Stimulated activated CD8-positive, alpha-beta memory T cell treated with anti-CD3 and anti-CD28 coated beads, Interleukin-15, amount 100 ng/mL, for 48 hours (primary cell): ENCODE results near the gene AMZ2.
"Not testable (repeated sequence)": the region's sequence is repeated elsewhere in the genome, so short reads cannot be mapped to it uniquely, and the experiment has no call there.

ENCODE experiments used
- DNase-seq, 2 donors: peaks; one replicate each; pipeline ENCODE4 v3.0.0-alpha.2; 2020; ENCODE audit warnings: low read depth in 2 of 2

AMZ2 gene

GRCh38 chr17:68249354-68249765 lies 1.5 kb downstream of the AMZ2 start:
- no peak for DNase-seq

- DNase-seq, result not testable (repeated sequence)
Measured at GRCh38 chr17:68253426-68253825, 5.6 kb downstream of the AMZ2 start.

- DNase-seq, result no peak
Measured at GRCh38 chr17:68255151-68255550, 7.3 kb downstream of the AMZ2 start.

- DNase-seq, result no peak
Measured at GRCh38 chr17:68255731-68256538, 8.1 kb downstream of the AMZ2 start.

- not testable (repeated sequence) for DNase-seq
Measured at GRCh38 chr17:68256701-68257100, 8.9 kb downstream of the AMZ2 start.

- no peak for DNase-seq
Measured at GRCh38 chr17:68257934-68258333, 10.1 kb downstream of the AMZ2 start.

- DNase-seq, result peak; percentile 60 to 81
Measured at GRCh38 chr17:68258890-68259647, 11.2 kb downstream of the AMZ2 start.

GRCh38 chr17:68259648-68259951 lies 11.8 kb downstream of the AMZ2 start:
- not testable (repeated sequence) for DNase-seq

GRCh38 chr17:68260051-68260762 lies 12.4 kb downstream of the AMZ2 start:
- DNase-seq, result no peak

GRCh38 chr17:68262467-68262866 lies 14.6 kb downstream of the AMZ2 start:
- DNase-seq, result not testable (repeated sequence)

GRCh38 chr17:68263101-68263681 lies 15.3 kb downstream of the AMZ2 start:
- not testable (repeated sequence) for DNase-seq

GRCh38 chr17:68265833-68266232 lies 18.0 kb downstream of the AMZ2 start:
- not testable (repeated sequence) for DNase-seq

- DNase-seq, result no peak
Measured at GRCh38 chr17:68273722-68274121, 25.9 kb downstream of the AMZ2 start.

- DNase-seq, result not testable (repeated sequence)
Measured at GRCh38 chr17:68276339-68276738, 28.5 kb downstream of the AMZ2 start.

- no peak for DNase-seq
Measured at GRCh38 chr17:68277807-68278206, 30.0 kb downstream of the AMZ2 start.

GRCh38 chr17:68281965-68282364 lies 34.1 kb downstream of the AMZ2 start:
- not testable (repeated sequence) for DNase-seq

GRCh38 chr17:68288375-68288774 lies 40.5 kb downstream of the AMZ2 start:
- DNase-seq, result no peak

- DNase-seq, result no peak
Measured at GRCh38 chr17:68288804-68289203, 41.0 kb downstream of the AMZ2 start.

- DNase-seq, result no peak
Measured at GRCh38 chr17:68289473-68289872, 41.6 kb downstream of the AMZ2 start.

GRCh38 chr17:68289936-68290267 lies 42.1 kb downstream of the AMZ2 start:
- no peak for DNase-seq

GRCh38 chr17:68290268-68290954 lies 42.6 kb downstream of the AMZ2 start:
- DNase-seq, result peak; percentile 27 to 48
